PC-3 (cell line): ENCODE results near the gene AS3MT. TPM values are rescaled to one million over a fixed set of nuclear protein-coding genes. Genes with fewer than 3 reads are reported as not detected.
A peak's percentile ranks its signal among the peaks of the same experiment; 100 is the strongest.

Experiments
- ATAC-seq: fragments of 200-7000 bp; cut with Tn5 transposase; 2 replicates; pipeline ENCODE4 v1.9.1; 2020; ENCODE audit warnings: mild to moderate bottlenecking, moderate library complexity
- BruUV-seq: library from RNA; stranded (reverse); fragments of 400-500 nt; replicated peaks from 2 replicates; lab custom pipeline; 2021; lab: Mats Ljungman, UMichigan
- CTCF ChIA-PET: fragments of 300-600 bp; sonication (Branson Sonifier 250); formaldehyde crosslinking; loops from one replicate; lab custom pipeline; 2022; ENCODE audit warnings: antibody characterized with exemption; lab: Charles Lee
- POLR2A ChIA-PET: fragments of 300-600 bp; sonication (Branson Sonifier 250); formaldehyde crosslinking; loops from one replicate; lab custom pipeline; 2022; ENCODE audit warnings: antibody characterized with exemption; ENCODE audit not compliant: unreplicated experiment; lab: Charles Lee
- DNase-seq: peaks from one replicate; pipeline ENCODE4 v3.0.0-alpha.2; 2015
- H2AFZ ChIP-seq: fragments of 300-600 bp; sonication (generic); 2 replicates; pipeline ENCODE4 v1.6.0; 2016; ENCODE audit warnings: antibody characterized with exemption, low read length
- H3F3A ChIP-seq: fragments of 300-600 bp; sonication (generic); one replicate; pipeline ENCODE4 v1.6.0; 2017; ENCODE audit warnings: antibody characterized with exemption, low read length, control low read depth, mild to moderate bottlenecking; ENCODE audit not compliant: unreplicated experiment
- H3K27ac ChIP-seq: fragments of 300-600 bp; sonication (generic); 2 replicates; pipeline ENCODE4 v1.5.1; 2016; ENCODE audit warnings: mild to moderate bottlenecking, low read length
- H3K27me3 ChIP-seq: fragments of 300-600 bp; sonication (generic); 2 replicates; pipeline ENCODE4 v1.6.1; 2016; ENCODE audit warnings: low read length, mixed read lengths
- H3K36me3 ChIP-seq: fragments of 300-600 bp; sonication (generic); 2 replicates; pipeline ENCODE4 v1.6.1; 2016; ENCODE audit warnings: low read depth, mixed run types, low read length, mixed read lengths
- H3K4me1 ChIP-seq: fragments of 300-600 bp; sonication (generic); 2 replicates; pipeline ENCODE4 v1.5.1; 2016; ENCODE audit warnings: low read length; ENCODE audit not compliant: insufficient read depth
- H3K4me2 ChIP-seq: fragments of 300-600 bp; sonication (generic); 2 replicates; pipeline ENCODE4 v1.6.0; 2016; ENCODE audit warnings: low read length
- H3K4me3 ChIP-seq: fragments of 300-600 bp; sonication (generic); 2 replicates; pipeline ENCODE4 v1.5.1; 2016; ENCODE audit warnings: mild to moderate bottlenecking, low read length, mixed read lengths
- H3K79me2 ChIP-seq: fragments of 300-600 bp; sonication (generic); 2 replicates; pipeline ENCODE4 v1.6.1; 2017; ENCODE audit warnings: low read length, mixed read lengths
- H3K9ac ChIP-seq: fragments of 300-600 bp; sonication (generic); 2 replicates; pipeline ENCODE4 v1.6.0; 2016; ENCODE audit warnings: mild to moderate bottlenecking, low read length
- H3K9me2 ChIP-seq: fragments of 300-600 bp; sonication (generic); replicated peaks from 2 replicates; pipeline ENCODE4 v1.6.1; 2016; ENCODE audit warnings: mixed run types, low read length, mixed read lengths
- H3K9me3 ChIP-seq: fragments of 300-600 bp; sonication (generic); 2 replicates; pipeline ENCODE4 v1.6.1; 2016; ENCODE audit warnings: low read length, mixed read lengths
- H4K20me1 ChIP-seq: fragments of 300-600 bp; sonication (generic); 2 replicates; pipeline ENCODE4 v1.6.1; 2016; ENCODE audit warnings: low read length, mixed read lengths
- EZH2 ChIP-seq: fragments of 300-600 bp; sonication (generic); IDR thresholded peaks from one replicate; pipeline ENCODE4 v1.6.1; 2017; ENCODE audit warnings: antibody characterized with exemption, mild to moderate bottlenecking, low read length; ENCODE audit not compliant: unreplicated experiment
- EZH2phosphoT487 ChIP-seq: fragments of 300-600 bp; sonication (generic); IDR thresholded peaks from 2 replicates; pipeline ENCODE4 v1.6.1; 2018; ENCODE audit warnings: mild to moderate bottlenecking, antibody characterized with exemption, low read length, borderline replicate concordance
- intact Hi-C: fragments of 100-400 bp; cut with micrococcal nuclease; formaldehyde crosslinking; loops from 2 replicates; pipeline ENCODE4 v1.9.0; 2023
- total RNA-seq: library from RNA; depleted of rRNA; stranded (reverse); fragments of >200 nt; gene quantifications from 2 replicates; pipeline ENCODE4 v1.2.3, GENCODE V29; 2014
- TF ChIP-seq, protein P1 (sequence below): fragments of 300-600 bp; sonication (generic); conservative IDR thresholded peaks from 2 replicates; pipeline ENCODE4 v1.5.1; 2017; ENCODE audit warnings: antibody characterized with exemption, low read depth, mild to moderate bottlenecking, low read length

Gene AS3MT
- total RNA-seq, 1 experiment from 2014 or later, result 3.5 TPM

DNA sequence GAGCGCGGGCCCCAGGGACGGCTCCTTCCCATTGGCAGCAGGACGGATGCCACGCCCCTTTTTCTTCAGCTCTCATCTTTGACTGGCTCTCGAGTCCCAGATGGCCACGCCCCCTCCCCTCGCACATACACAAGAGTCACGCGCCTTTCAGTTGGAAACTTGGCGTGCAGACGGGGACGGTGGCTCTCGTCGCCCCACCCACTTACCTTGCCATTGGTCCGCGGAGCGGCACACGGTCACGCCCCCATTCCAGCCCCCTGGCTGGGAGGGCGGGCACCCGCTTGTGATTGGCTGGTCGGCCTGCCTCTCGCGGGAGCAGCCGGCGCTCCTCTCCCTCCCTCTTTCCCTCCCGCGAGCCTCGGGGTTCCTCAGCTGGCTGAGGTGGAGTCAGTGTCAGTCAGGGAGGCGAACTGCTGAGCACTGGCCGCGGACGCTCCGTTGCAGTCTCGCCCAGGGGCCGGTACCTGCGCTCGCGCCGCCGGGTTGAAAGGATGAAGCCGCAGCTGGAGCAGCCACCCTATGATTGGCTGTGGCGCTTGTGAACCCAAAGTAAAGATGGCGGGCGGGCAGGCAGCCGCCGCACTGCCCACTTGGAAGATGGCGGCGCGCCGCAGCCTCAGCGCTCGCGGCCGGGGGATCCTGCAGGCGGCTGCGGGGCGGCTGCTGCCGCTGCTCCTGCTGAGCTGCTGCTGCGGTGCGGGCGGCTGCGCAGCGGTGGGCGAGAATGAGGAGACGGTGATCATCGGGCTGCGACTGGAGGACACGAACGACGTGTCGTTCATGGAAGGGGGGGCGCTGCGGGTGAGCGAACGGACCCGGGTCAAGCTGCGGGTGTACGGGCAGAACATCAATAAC is 48.9 kb downstream of the AS3MT start, which contains the start of gene CNNM2:
CNNM2 (plus strand) TSS at position 333 of the 855 bp plus-strand sequence; CDS start at position 520, 187 bp downstream.
- CTCF ChIA-PET, result no interaction called here
- POLR2A ChIA-PET, result interaction anchor here (0.6 to 0.7 kb wide), 2 partner anchors 123 to 150 kb away, joined by 3 to 4 read pairs; no protein-coding TSS in a partner anchor
- H3K4me1 ChIP-seq, result peaks cover 22% of the 10 kb centered on the region
- no peak within 1 kb of the TSS for H3K27ac ChIP-seq
- ATAC-seq, result peak; percentile 89
- peak within 1 kb of the TSS; percentile 99 for H3K4me2 ChIP-seq
- H3F3A ChIP-seq, result no peaks in the 10 kb centered on the region
- intact Hi-C loops, result loop anchor here (1.0 to 2.0 kb wide), 3 partner anchors 136 to 327 kb away; partner anchors contain the start of gene RPEL1
- H3K36me3 ChIP-seq, result no peaks in the 10 kb centered on the region
- H3K4me3 ChIP-seq, result peak within 1 kb of the TSS; percentile 85
- peaks cover 22% of the 10 kb centered on the region for H3K79me2 ChIP-seq
- H3K9ac ChIP-seq, result peak within 1 kb of the TSS; percentile 66
- no peaks in the 10 kb centered on the region for H4K20me1 ChIP-seq
- peak; percentile 98 for DNase-seq
- H3K27me3 ChIP-seq, result no peaks in the 10 kb centered on the region
- H3K9me3 ChIP-seq, result no peaks in the 10 kb centered on the region
- TF ChIP-seq EZH2phosphoT487 (no peak), EZH2 (no peak)
- TF ChIP-seq, protein P1, sequence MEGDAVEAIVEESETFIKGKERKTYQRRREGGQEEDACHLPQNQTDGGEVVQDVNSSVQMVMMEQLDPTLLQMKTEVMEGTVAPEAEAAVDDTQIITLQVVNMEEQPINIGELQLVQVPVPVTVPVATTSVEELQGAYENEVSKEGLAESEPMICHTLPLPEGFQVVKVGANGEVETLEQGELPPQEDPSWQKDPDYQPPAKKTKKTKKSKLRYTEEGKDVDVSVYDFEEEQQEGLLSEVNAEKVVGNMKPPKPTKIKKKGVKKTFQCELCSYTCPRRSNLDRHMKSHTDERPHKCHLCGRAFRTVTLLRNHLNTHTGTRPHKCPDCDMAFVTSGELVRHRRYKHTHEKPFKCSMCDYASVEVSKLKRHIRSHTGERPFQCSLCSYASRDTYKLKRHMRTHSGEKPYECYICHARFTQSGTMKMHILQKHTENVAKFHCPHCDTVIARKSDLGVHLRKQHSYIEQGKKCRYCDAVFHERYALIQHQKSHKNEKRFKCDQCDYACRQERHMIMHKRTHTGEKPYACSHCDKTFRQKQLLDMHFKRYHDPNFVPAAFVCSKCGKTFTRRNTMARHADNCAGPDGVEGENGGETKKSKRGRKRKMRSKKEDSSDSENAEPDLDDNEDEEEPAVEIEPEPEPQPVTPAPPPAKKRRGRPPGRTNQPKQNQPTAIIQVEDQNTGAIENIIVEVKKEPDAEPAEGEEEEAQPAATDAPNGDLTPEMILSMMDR, result no peak
- no peaks in the 10 kb centered on the region for H3K9me2 ChIP-seq
- peak within 1 kb of the TSS; percentile 96 for H2AFZ ChIP-seq
- BruUV-seq, result no TSS peak

DNA sequence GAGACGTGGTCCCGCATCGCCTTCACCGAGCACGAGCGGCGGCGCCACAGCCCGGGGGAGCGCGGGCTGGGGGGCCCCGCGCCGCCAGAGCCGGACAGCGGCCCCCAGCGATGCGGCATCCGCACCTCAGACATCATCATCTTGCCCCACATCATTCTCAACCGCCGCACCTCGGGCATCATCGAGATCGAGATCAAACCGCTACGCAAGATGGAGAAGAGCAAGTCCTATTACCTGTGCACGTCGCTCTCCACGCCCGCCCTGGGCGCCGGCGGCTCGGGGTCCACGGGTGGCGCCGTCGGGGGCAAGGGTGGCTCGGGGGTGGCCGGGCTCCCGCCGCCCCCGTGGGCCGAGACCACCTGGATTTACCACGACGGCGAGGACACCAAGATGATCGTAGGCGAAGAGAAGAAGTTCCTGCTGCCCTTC is 49.6 kb downstream of the AS3MT start:
- ATAC-seq (no peak), DNase-seq (no peak)
- POLR2A ChIA-PET, result interaction anchor here (0.6 kb wide), 1 partner anchor 274 kb away, joined by 5 read pairs; no protein-coding TSS in a partner anchor
- Histone ChIP-seq H3K9me3 (no peaks in the 10 kb centered on the region), H3F3A (no peaks in the 10 kb centered on the region), H3K79me2 (peaks cover 22% of the 10 kb centered on the region), H3K36me3 (no peaks in the 10 kb centered on the region), H3K9me2 (no peaks in the 10 kb centered on the region), H3K27me3 (no peaks in the 10 kb centered on the region), H3K4me2 (peak overlapping the region; percentile 99), H3K4me3 (peak overlapping the region; percentile 85), H3K9ac (peak overlapping the region; percentile 66), H3K27ac (no peak overlapping the region), H3K4me1 (peaks cover 22% of the 10 kb centered on the region), H2AFZ (peak overlapping the region; percentile 93), H4K20me1 (no peaks in the 10 kb centered on the region)
- no peak for TF ChIP-seq EZH2phosphoT487
- TF ChIP-seq EZH2, result no peak
- TF ChIP-seq, protein P1, result no peak
- CTCF ChIA-PET, result no interaction called here
- BruUV-seq, result no TSS peak
- intact Hi-C loops, result no loop called here
